Kidney epithelial cell (primary cell): Measurements from ENCODE around the gene CCDC178. TPM values are rescaled to one million over a fixed set of nuclear protein-coding genes. Genes with fewer than 3 reads are reported as not detected.
A peak's percentile ranks its signal among the peaks of the same experiment; 100 is the strongest.

Experiments used
- DNase-seq: peaks from one replicate; pipeline ENCODE4 v3.0.0-alpha.2; 2010; ENCODE audit warnings: low read depth
- H3K27me3 ChIP-seq: 2 replicates; pipeline ENCODE4 v1.6.0; 2011; ENCODE audit warnings: low read length; ENCODE audit not compliant: control insufficient read depth, insufficient read depth
- H3K36me3 ChIP-seq: 2 replicates; pipeline ENCODE4 v1.5.1; 2011; ENCODE audit warnings: low read length; ENCODE audit not compliant: control insufficient read depth, insufficient read depth
- H3K4me3 ChIP-seq: 2 replicates; pipeline ENCODE4 v1.5.1; 2011; ENCODE audit warnings: low read depth, mild to moderate bottlenecking, control low read depth, low read length
- CTCF ChIP-seq: IDR thresholded peaks from 2 replicates; pipeline ENCODE4 v1.5.1; 2011; ENCODE audit warnings: mild to moderate bottlenecking, moderate library complexity, low read length, control low read depth, inconsistent platforms; ENCODE audit not compliant: insufficient read depth, poor library complexity, severe bottlenecking
- total RNA-seq: library from RNA; depleted of rRNA; stranded (reverse); fragments of >200 nt; gene quantifications from 2 replicates; pipeline ENCODE4 v1.2.3, GENCODE V29; 2015

CCDC178 gene
- total RNA-seq, 1 donor from 2014 or later, result 0.08 TPM

- DNase-seq, result peak; percentile 29
- no peaks in the 10 kb centered on the region for H3K36me3 ChIP-seq
- H3K4me3 ChIP-seq, result no peak overlapping the region
- TF ChIP-seq CTCF, result peak; percentile 93
- H3K27me3 ChIP-seq, result no peaks in the 10 kb centered on the region
Measured at GRCh38 chr18:33231474-33232317, 208.8 kb downstream of the CCDC178 start.

GRCh38 chr18:33212363-33212762 lies 228.2 kb downstream of the CCDC178 start:
- Histone ChIP-seq H3K36me3 (no peaks in the 10 kb centered on the region), H3K27me3 (no peaks in the 10 kb centered on the region), H3K4me3 (no peak overlapping the region)
- TF ChIP-seq CTCF, result no peak
- DNase-seq, result no peak

- H3K27me3 ChIP-seq, result no peaks in the 10 kb centered on the region
- no peak overlapping the region for H3K4me3 ChIP-seq
- no peak for DNase-seq
- H3K36me3 ChIP-seq, result no peaks in the 10 kb centered on the region
- TF ChIP-seq CTCF, result peak; percentile 76
Measured at GRCh38 chr18:33210575-33211189, 229.8 kb downstream of the CCDC178 start.

GRCh38 chr18:33205777-33206176 lies 234.7 kb downstream of the CCDC178 start:
- no peak for DNase-seq
- no peaks in the 10 kb centered on the region for H3K36me3 ChIP-seq
- no peaks in the 10 kb centered on the region for H3K27me3 ChIP-seq
- no peak for TF ChIP-seq CTCF
- no peak overlapping the region for H3K4me3 ChIP-seq

GRCh38 chr18:33201509-33201926 lies 239.0 kb downstream of the CCDC178 start:
- DNase-seq, result peak; percentile 53
- Histone ChIP-seq H3K4me3 (peak overlapping the region; percentile 9), H3K27me3 (no peaks in the 10 kb centered on the region), H3K36me3 (no peaks in the 10 kb centered on the region)
- TF ChIP-seq CTCF, result peak; percentile 90

GRCh38 chr18:33195795-33196194 lies 244.7 kb downstream of the CCDC178 start:
- no peak for DNase-seq
- H3K27me3 ChIP-seq, result no peaks in the 10 kb centered on the region
- no peak overlapping the region for H3K4me3 ChIP-seq
- H3K36me3 ChIP-seq, result no peaks in the 10 kb centered on the region
- no peak for TF ChIP-seq CTCF
